Natural killer cell (primary cell): ENCODE measurements around the gene AZU1. TPM values are rescaled to one million over a fixed set of nuclear protein-coding genes. Genes with fewer than 3 reads are reported as not detected.

Experiments
- ATAC-seq, 3 donors: fragments of 150-1000 bp in 2 of 3; fragments of 200-7000 bp in 1 of 3; cut with Tn5 transposase; 1 replicate in 1 of 3; 2 replicates in 2 of 3; pipeline ENCODE4 v1.10.0; 2021; ENCODE audit warnings: mild to moderate bottlenecking in 2 of 3, moderate library complexity in 2 of 3
- DNase-seq, 2 donors: peaks; one replicate each; pipeline versions ENCODE4 v3.0.0 to v3.0.0-alpha.2; 2013 to 2021; ENCODE audit warnings: mixed read lengths in 1 of 2
- H3K27ac ChIP-seq: one replicate; pipeline ENCODE4 v1.5.1; 2013; ENCODE audit warnings: mild to moderate bottlenecking, low read length
- H3K27me3 ChIP-seq: one replicate; pipeline ENCODE4 v1.6.1; 2013; ENCODE audit warnings: low read length; ENCODE audit not compliant: control insufficient read depth, insufficient read depth
- H3K36me3 ChIP-seq: one replicate; pipeline ENCODE4 v1.6.1; 2013; ENCODE audit warnings: low read length; ENCODE audit not compliant: control insufficient read depth, insufficient read depth
- H3K4me1 ChIP-seq: one replicate; pipeline ENCODE4 v1.6.1; 2013; ENCODE audit warnings: low read length; ENCODE audit not compliant: control insufficient read depth, insufficient read depth
- H3K4me3 ChIP-seq: one replicate; pipeline ENCODE4 v1.5.1; 2013; ENCODE audit warnings: low read length
- H3K9me3 ChIP-seq: one replicate; pipeline ENCODE4 v1.6.1; 2013; ENCODE audit warnings: low read length; ENCODE audit not compliant: control insufficient read depth, insufficient read depth
- H3K27ac Mint-ChIP-seq, 2 donors: one replicate each; pipeline ENCODE4 v1.8.0; 2022; ENCODE audit warnings: mild to moderate bottlenecking in 2 of 2, mixed read lengths in 2 of 2, moderate library complexity in 1 of 2
- H3K27me3 Mint-ChIP-seq, 2 donors: one replicate each; pipeline ENCODE4 v1.8.0; 2022; ENCODE audit warnings: low read depth in 2 of 2, mixed read lengths in 2 of 2
- H3K36me3 Mint-ChIP-seq: one replicate; pipeline ENCODE4 v1.8.0; 2022; ENCODE audit warnings: mixed read lengths
- H3K4me1 Mint-ChIP-seq, 2 donors: one replicate each; pipeline ENCODE4 v1.8.0; 2022; ENCODE audit warnings: mixed read lengths in 2 of 2
- H3K4me3 Mint-ChIP-seq: one replicate; pipeline ENCODE4 v1.8.0; 2022; ENCODE audit warnings: mild to moderate bottlenecking, moderate library complexity, mixed read lengths
- H3K9me3 Mint-ChIP-seq, 2 donors: one replicate each; pipeline ENCODE4 v1.8.0; 2022; ENCODE audit warnings: mixed read lengths in 2 of 2
- CTCF ChIP-seq: fragments of 200-600 bp; IDR thresholded peaks from one replicate; pipeline ENCODE4 v1.8.0; 2022; ENCODE audit warnings: antibody characterized with exemption
- WGBS: methylation state at CpG from one replicate; pipeline ENCODE4 v1.1.7; 2013; ENCODE audit warnings: missing lambda C conversion rate; ENCODE audit not compliant: insufficient coverage; 5-methylcytosine and 5-hydroxymethylcytosine counted together
- intact Hi-C: fragments of 100-400 bp; cut with micrococcal nuclease; formaldehyde crosslinking; loops from one replicate; pipeline ENCODE4 v1.14.2; 2022
- total RNA-seq, 4 donors: library from RNA; stranded (reverse); fragments of 120-200 nt in 1 of 4; gene quantifications; one replicate each; pipeline versions ENCODE4 v1.2.3 to v1.2.4, GENCODE V29; 2013 to 2022

The AZU1 gene
- total RNA-seq, 3 donors from 2014 or later (not counting 1 experiment from before 2014, with no cell fraction given) = 0.87 to 2.5 (median 1.8) TPM

- Mint-ChIP-seq H3K9me3 (no peaks in the 10 kb centered on the region), H3K4me1 (peaks cover 12% of the 10 kb centered on the region in 2 donors), H3K27ac (peak overlapping the region; percentile 34 to 59), H3K27me3 (no peaks in the 10 kb centered on the region), H3K4me3 (no peak overlapping the region), H3K36me3 (peaks cover 8% of the 10 kb centered on the region)
- TF ChIP-seq CTCF = no peak
- Histone ChIP-seq H3K27me3 (no peaks in the 10 kb centered on the region), H3K27ac (no peak overlapping the region), H3K4me1 (peaks cover 5% of the 10 kb centered on the region), H3K36me3 (peaks cover 78% of the 10 kb centered on the region), H3K9me3 (no peaks in the 10 kb centered on the region), H3K4me3 (no peak overlapping the region)
- 95% methylated on average over 44 of the region's 44 CpGs for WGBS
- no peak for ATAC-seq
- no peak for DNase-seq
- intact Hi-C loops = no loop called here
Observed at GRCh38 chr19:807627-808422, 19.8 kb upstream of the AZU1 start.

GRCh38 chr19:808423-808775 is 19.2 kb upstream of the AZU1 start:
- ATAC-seq (no peak), DNase-seq (no peak)
- H3K27me3 Mint-ChIP-seq = no peaks in the 10 kb centered on the region
- TF ChIP-seq CTCF = no peak
- intact Hi-C loops = no loop called here
- no peaks in the 10 kb centered on the region for H3K9me3 ChIP-seq
- 97% methylated on average over 26 of the region's 26 CpGs for WGBS
- no peak overlapping the region for H3K4me3 Mint-ChIP-seq
- H3K9me3 Mint-ChIP-seq = no peaks in the 10 kb centered on the region
- peaks cover 8% of the 10 kb centered on the region for H3K36me3 Mint-ChIP-seq
- H3K27ac Mint-ChIP-seq = no peak overlapping the region
- H3K4me3 ChIP-seq = no peak overlapping the region
- peaks cover 74% of the 10 kb centered on the region for H3K36me3 ChIP-seq
- H3K4me1 ChIP-seq = peaks cover 3% of the 10 kb centered on the region
- H3K4me1 Mint-ChIP-seq = peaks cover 6 to 11% of the 10 kb centered on the region in 2 donors
- H3K27ac ChIP-seq = no peak overlapping the region
- H3K27me3 ChIP-seq = no peaks in the 10 kb centered on the region

DNA sequence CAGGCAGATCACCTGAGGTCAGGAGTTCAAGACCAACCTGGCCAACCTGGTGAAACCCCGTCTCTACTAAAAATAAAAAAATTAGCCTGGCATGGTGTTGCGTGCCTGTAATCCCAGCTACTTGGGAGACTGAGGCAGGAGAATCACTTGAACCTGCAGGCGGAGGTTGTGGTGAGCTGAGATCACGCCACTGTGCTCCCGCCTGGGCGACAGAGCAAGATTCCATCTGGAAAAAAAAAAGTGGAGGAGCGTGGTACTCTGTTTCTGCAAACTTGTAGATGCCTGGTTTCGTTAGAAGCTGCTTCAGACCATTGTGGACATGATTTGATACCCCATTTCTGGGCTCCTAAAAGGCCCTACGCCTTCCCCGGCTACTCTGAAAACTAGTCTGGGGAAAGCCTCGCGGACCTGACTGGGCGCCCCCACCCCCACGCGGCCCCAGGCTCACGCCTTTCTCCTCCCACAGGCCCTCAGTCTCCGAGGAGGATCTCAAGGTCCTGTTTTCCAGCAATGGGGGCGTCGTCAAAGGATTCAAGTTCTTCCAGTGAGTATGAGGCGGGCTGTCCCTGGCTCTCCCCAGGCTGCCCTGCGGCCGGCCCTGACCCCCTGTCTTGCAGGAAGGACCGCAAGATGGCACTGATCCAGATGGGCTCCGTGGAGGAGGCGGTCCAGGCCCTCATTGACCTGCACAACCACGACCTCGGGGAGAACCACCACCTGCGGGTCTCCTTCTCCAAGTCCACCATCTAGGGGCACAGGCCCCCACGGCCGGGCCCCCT is 17.4 kb upstream of the AZU1 start:
- Mint-ChIP-seq H3K9me3 (no peaks in the 10 kb centered on the region), H3K4me3 (no peak overlapping the region), H3K27ac (no peak overlapping the region), H3K36me3 (peaks cover 8% of the 10 kb centered on the region), H3K27me3 (no peaks in the 10 kb centered on the region), H3K4me1 (peaks cover 6% of the 10 kb centered on the region in 2 donors)
- no peak for TF ChIP-seq CTCF
- ATAC-seq (no peak), DNase-seq (no peak)
- Histone ChIP-seq H3K27me3 (no peaks in the 10 kb centered on the region), H3K27ac (no peak overlapping the region), H3K4me3 (no peak overlapping the region), H3K36me3 (peaks cover 59% of the 10 kb centered on the region), H3K9me3 (no peaks in the 10 kb centered on the region), H3K4me1 (no peaks in the 10 kb centered on the region)
- 92% methylated on average over 30 of the region's 30 CpGs for WGBS
- intact Hi-C loops = no loop called here
